ENCODE data around the gene CLSTN3. TPM values are rescaled to one million over a fixed set of nuclear protein-coding genes. Genes with fewer than 3 reads are reported as not detected.

CLSTN3 gene
- total and polyA plus RNA-seq, 2 of the 13 experiments (the other 11 are each of a cell fraction or from before 2014, with no cell fraction given): 26.2 to 94.1 TPM

DNA sequence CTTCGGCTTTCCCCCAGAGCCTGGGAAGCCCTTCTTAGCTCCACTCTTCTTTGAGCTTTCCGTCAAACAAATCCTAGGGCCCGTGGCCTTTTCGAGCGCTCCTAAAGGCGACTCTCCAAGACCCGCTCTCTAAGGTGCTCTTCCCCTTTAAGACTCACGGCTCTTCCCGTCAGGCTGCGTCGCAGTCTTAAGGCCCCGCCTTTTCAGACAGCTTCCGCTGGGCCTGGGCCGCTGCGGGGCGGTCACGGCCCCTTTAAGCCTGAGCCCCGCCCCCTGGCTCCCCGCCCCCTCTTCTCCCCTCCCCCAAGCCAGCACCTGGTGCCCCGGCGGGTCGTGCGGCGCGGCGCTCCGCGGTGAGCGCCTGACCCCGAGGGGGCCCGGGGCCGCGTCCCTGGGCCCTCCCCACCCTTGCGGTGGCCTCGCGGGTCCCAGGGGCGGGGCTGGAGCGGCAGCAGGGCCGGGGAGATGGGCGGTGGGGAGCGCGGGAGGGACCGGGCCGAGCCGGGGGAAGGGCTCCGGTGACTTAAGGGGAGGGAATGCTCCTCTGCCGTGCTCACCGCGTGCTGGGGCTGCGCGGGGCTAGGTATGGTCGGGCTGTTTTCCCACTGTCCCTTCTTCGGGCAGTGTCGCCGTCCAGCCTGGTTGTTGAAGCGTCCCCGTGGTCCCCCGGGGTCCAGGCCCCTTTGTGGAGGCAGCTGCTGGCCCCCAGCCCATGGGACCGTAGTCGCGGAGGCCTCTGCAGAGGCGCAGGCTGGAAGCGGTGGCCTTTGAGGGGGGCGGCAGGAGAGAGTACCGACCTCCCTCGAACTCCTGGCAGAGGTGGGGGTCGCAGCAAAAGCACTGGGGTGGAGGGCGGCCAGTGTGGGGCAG is 59.5 kb downstream of the CLSTN3 start, which contains the start of gene PEX5 (continued):
- TF ChIP-seq RBFOX2 (IDR thresholded peaks at IDR 0.05; ENCODE audit: low read depth, low read length) (peak; percentile 55; the same call in 1 of the 2 replicates), IRF2 (CRISPR knock-in tag; IDR thresholded peaks at IDR 0.05) (no peak), POLR2A (IDR thresholded peaks at IDR 0.05; ENCODE audit: insufficient read depth in 1 of 2, low read depth in 2 of 2, low read length in 2 of 2) (peak in 1 of 2 experiments; percentile 50; a peak in 2 of 4 replicates), ZNF382 (CRISPR knock-in tag; IDR thresholded peaks at IDR 0.05; ENCODE audit: borderline replicate concordance) (no peak), RFXAP (CRISPR knock-in tag; IDR thresholded peaks at IDR 0.05; ENCODE audit: borderline replicate concordance) (0 out of 2 replicates have a peak, but pooled peaks have one; percentile 32), HOXA5 (CRISPR knock-in tag; IDR thresholded peaks at IDR 0.05) (0 out of 2 replicates have a peak, but pooled peaks have one; percentile 31), SAP130 (CRISPR knock-in tag; IDR thresholded peaks at IDR 0.05; ENCODE audit: low read depth) (peak; percentile 40), ZNF605 (CRISPR knock-in tag; IDR thresholded peaks at IDR 0.05) (peak; percentile 49; the same call in 1 of the 2 replicates), ZNF772 (CRISPR knock-in tag; IDR thresholded peaks at IDR 0.05) (0 out of 2 replicates have a peak, but pooled peaks have one; percentile 38), YY1 (IDR thresholded peaks at IDR 0.05; ENCODE audit: insufficient read depth, insufficient replicate concordance, low read depth, low read length) (peak; percentile 40), NONO (IDR thresholded peaks at IDR 0.05) (no peak), NONO (CRISPR knock-in tag; conservative IDR thresholded peaks at IDR 0.05) (peak; percentile 59; the same call in 1 of the 2 replicates), TOPORS (CRISPR knock-in tag; IDR thresholded peaks at IDR 0.05) (no peak), GABPA (IDR thresholded peaks at IDR 0.05; ENCODE audit: low read depth, low read length) (peak; percentile 47), GABPA (CRISPR knock-in tag; IDR thresholded peaks at IDR 0.05; ENCODE audit: low read depth) (peak; percentile 80), ZNF383 (CRISPR knock-in tag; IDR thresholded peaks at IDR 0.05; ENCODE audit: borderline replicate concordance) (0 out of 2 replicates have a peak, but pooled peaks have one; percentile 17), ZNF674 (CRISPR knock-in tag; IDR thresholded peaks at IDR 0.05; ENCODE audit: low read depth) (no peak), NFATC3 (CRISPR knock-in tag; IDR thresholded peaks at IDR 0.05) (0 out of 2 replicates have a peak, but pooled peaks have one; percentile 23), ZNF205 (CRISPR knock-in tag; IDR thresholded peaks at IDR 0.05) (no peak; the same call in 1 of the 2 replicates), SOX6 (IDR thresholded peaks at IDR 0.05) (no peak), SOX6 (CRISPR knock-in tag; IDR thresholded peaks at IDR 0.05) (no peak), FOXA3 (CRISPR knock-in tag; IDR thresholded peaks at IDR 0.05) (no peak), SMARCC2 (IDR thresholded peaks at IDR 0.05) (no peak), PHF21A (CRISPR knock-in tag; IDR thresholded peaks at IDR 0.05) (0 out of 2 replicates have a peak, but pooled peaks have one; percentile 14)
- TF ChIP-seq, protein P1, sequence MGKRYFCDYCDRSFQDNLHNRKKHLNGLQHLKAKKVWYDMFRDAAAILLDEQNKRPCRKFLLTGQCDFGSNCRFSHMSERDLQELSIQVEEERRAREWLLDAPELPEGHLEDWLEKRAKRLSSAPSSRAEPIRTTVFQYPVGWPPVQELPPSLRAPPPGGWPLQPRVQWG (CRISPR knock-in tag; IDR thresholded peaks at IDR 0.05; ENCODE audit: borderline replicate concordance, low read depth): no peak
- TF ChIP-seq, protein P2, sequence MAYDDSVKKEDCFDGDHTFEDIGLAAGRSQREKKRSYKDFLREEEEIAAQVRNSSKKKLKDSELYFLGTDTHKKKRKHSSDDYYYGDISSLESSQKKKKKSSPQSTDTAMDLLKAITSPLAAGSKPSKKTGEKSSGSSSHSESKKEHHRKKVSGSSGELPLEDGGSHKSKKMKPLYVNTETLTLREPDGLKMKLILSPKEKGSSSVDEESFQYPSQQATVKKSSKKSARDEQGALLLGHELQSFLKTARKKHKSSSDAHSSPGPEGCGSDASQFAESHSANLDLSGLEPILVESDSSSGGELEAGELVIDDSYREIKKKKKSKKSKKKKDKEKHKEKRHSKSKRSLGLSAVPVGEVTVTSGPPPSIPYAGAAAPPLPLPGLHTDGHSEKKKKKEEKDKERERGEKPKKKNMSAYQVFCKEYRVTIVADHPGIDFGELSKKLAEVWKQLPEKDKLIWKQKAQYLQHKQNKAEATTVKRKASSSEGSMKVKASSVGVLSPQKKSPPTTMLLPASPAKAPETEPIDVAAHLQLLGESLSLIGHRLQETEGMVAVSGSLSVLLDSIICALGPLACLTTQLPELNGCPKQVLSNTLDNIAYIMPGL (CRISPR knock-in tag; IDR thresholded peaks at IDR 0.05; ENCODE audit: borderline replicate concordance in 1 of 2, low read depth in 1 of 2): peak in 1 of 2 experiments; percentile 28; a peak in 1 of 4 replicates
- TF ChIP-seq, protein P3, sequence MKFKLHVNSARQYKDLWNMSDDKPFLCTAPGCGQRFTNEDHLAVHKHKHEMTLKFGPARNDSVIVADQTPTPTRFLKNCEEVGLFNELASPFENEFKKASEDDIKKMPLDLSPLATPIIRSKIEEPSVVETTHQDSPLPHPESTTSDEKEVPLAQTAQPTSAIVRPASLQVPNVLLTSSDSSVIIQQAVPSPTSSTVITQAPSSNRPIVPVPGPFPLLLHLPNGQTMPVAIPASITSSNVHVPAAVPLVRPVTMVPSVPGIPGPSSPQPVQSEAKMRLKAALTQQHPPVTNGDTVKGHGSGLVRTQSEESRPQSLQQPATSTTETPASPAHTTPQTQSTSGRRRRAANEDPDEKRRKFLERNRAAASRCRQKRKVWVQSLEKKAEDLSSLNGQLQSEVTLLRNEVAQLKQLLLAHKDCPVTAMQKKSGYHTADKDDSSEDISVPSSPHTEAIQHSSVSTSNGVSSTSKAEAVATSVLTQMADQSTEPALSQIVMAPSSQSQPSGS (CRISPR knock-in tag; IDR thresholded peaks at IDR 0.05): 0 out of 2 replicates have a peak, but pooled peaks have one; percentile 13

All from HepG2 (cell line).